ENCODE results near the gene PTPN23. TPM values are rescaled to one million over a fixed set of nuclear protein-coding genes. Genes with fewer than 3 reads are reported as not detected.

Gene PTPN23
- total RNA-seq, 4 donors from 2014 or later: 14.0 to 61.0 (median 30.2) TPM

DNA sequence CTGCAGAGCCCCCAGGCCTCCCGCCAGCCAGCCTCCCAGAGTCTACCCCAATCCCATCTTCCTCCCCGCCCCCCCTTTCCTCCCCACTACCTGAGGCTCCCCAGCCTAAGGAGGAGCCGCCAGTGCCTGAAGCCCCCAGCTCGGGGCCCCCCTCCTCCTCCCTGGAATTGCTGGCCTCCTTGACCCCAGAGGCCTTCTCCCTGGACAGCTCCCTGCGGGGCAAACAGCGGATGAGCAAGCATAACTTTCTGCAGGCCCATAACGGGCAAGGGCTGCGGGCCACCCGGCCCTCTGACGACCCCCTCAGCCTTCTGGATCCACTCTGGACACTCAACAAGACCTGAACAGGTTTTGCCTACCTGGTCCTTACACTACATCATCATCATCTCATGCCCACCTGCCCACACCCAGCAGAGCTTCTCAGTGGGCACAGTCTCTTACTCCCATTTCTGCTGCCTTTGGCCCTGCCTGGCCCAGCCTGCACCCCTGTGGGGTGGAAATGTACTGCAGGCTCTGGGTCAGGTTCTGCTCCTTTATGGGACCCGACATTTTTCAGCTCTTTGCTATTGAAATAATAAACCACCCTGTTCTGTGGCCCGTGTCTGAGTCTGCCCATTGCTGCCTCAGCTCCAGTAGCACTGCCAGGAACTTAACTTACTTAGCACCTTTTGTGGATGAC lies 32.2 kb downstream of the PTPN23 start:
- DNase-seq (ENCODE audit: low spot score): no peak
- TF ChIP-seq, protein P1, sequence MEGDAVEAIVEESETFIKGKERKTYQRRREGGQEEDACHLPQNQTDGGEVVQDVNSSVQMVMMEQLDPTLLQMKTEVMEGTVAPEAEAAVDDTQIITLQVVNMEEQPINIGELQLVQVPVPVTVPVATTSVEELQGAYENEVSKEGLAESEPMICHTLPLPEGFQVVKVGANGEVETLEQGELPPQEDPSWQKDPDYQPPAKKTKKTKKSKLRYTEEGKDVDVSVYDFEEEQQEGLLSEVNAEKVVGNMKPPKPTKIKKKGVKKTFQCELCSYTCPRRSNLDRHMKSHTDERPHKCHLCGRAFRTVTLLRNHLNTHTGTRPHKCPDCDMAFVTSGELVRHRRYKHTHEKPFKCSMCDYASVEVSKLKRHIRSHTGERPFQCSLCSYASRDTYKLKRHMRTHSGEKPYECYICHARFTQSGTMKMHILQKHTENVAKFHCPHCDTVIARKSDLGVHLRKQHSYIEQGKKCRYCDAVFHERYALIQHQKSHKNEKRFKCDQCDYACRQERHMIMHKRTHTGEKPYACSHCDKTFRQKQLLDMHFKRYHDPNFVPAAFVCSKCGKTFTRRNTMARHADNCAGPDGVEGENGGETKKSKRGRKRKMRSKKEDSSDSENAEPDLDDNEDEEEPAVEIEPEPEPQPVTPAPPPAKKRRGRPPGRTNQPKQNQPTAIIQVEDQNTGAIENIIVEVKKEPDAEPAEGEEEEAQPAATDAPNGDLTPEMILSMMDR (IDR thresholded peaks at IDR 0.05): no peak
- ATAC-seq (ENCODE audit: low FRiP score): no peak

DNA sequence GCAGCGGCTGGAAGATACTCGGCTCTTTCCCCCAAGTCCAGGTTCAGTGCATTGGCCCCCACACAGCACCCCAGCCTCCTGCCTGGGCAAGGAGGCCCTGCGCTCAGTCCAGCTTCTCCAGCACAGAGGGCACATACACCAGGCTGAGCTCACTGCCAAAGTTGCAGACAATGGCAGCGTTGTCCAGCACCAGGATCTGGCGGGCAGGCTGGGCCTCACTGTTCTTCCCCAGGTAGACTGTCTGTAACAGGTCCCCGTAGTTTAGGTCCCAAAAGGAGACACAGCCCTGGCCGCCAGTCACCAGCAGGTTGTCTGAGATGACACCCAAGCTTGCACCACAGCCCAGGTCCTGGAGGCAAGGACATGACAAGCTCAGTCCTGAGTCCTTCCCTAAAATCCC lies 32.9 kb downstream of the PTPN23 start:
- ATAC-seq (ENCODE audit: low FRiP score): no peak
- TF ChIP-seq, protein P1 (IDR thresholded peaks at IDR 0.05): no peak
- no peak for DNase-seq (ENCODE audit: low spot score)

DNA sequence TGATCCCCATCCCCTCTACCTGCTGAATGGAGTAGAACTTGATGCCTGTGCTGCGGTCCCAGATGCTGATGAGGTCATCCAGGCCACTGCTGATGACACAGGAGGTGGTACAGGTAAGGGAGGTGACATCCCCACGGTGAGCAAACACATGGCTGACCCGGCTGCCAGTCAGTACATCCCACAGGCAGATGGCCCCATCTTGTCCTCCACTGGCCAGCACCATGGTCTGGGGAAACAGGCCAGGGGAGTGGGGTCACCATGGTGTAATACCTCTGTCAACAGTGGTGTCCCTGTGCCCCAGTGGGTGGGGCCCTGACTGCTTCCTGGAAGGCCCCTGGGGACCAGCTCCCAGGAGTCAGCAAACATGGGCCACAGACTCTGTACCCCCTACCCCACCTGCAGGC lies 33.3 kb downstream of the PTPN23 start:
- DNase-seq (ENCODE audit: low spot score) (no peak), ATAC-seq (ENCODE audit: low FRiP score) (no peak)
- TF ChIP-seq, protein P1 (IDR thresholded peaks at IDR 0.05): no peak

- DNase-seq (ENCODE audit: low spot score) (no peak), ATAC-seq (ENCODE audit: low FRiP score) (no peak)
- TF ChIP-seq, protein P1 (IDR thresholded peaks at IDR 0.05): no peak
Observed at GRCh38 chr3:47414666-47415587, 34.1 kb downstream of the PTPN23 start.

- DNase-seq (ENCODE audit: low spot score) (no peak), ATAC-seq (ENCODE audit: low FRiP score) (no peak)
- TF ChIP-seq, protein P1 (IDR thresholded peaks at IDR 0.05): no peak
Observed at GRCh38 chr3:47416041-47416440, 35.2 kb downstream of the PTPN23 start.

GRCh38 chr3:47418167-47419082 lies 37.6 kb downstream of the PTPN23 start:
- DNase-seq (ENCODE audit: low spot score) (no peak), ATAC-seq (ENCODE audit: low FRiP score) (no peak)
- TF ChIP-seq, protein P1 (IDR thresholded peaks at IDR 0.05): no peak

All from omental fat pad (tissue), 4 donors.